NCI-H1105 (cell line): ENCODE measurements around the gene LRP1B.
A peak's percentile ranks its signal among the peaks of the same experiment; 100 is the strongest.

Experiments used
- DNase-seq: peaks from one replicate; lab custom pipeline; 2025; lab: John Stamatoyannopoulos, UW

Gene LRP1B

GRCh38 chr2:141957321-141957720 lies 173.5 kb downstream of the LRP1B start:
- peak; percentile 5 for DNase-seq

- DNase-seq: no peak
Observed at GRCh38 chr2:141947396-141948114, 183.3 kb downstream of the LRP1B start.

GRCh38 chr2:141946016-141946415 lies 184.8 kb downstream of the LRP1B start:
- DNase-seq: no peak

GRCh38 chr2:141943918-141944317 lies 186.9 kb downstream of the LRP1B start:
- no peak for DNase-seq

- DNase-seq: no peak
Observed at GRCh38 chr2:141942006-141942789, 188.6 kb downstream of the LRP1B start.

GRCh38 chr2:141941210-141941714 lies 189.6 kb downstream of the LRP1B start:
- DNase-seq: no peak

- DNase-seq: no peak
Observed at GRCh38 chr2:141940709-141941108, 190.1 kb downstream of the LRP1B start.

GRCh38 chr2:141933226-141933625 lies 197.6 kb downstream of the LRP1B start:
- no peak for DNase-seq

GRCh38 chr2:141932261-141932660 lies 198.6 kb downstream of the LRP1B start:
- DNase-seq: no peak

GRCh38 chr2:141931797-141932196 lies 199.0 kb downstream of the LRP1B start:
- no peak for DNase-seq

GRCh38 chr2:141930803-141931202 lies 200.0 kb downstream of the LRP1B start:
- no peak for DNase-seq

- no peak for DNase-seq
Observed at GRCh38 chr2:141929331-141930252, 201.2 kb downstream of the LRP1B start.

- DNase-seq: no peak
Observed at GRCh38 chr2:141928476-141928875, 202.3 kb downstream of the LRP1B start.

- DNase-seq: no peak
Observed at GRCh38 chr2:141927536-141927935, 203.3 kb downstream of the LRP1B start.

- DNase-seq: no peak
Observed at GRCh38 chr2:141925511-141925910, 205.3 kb downstream of the LRP1B start.

- no peak for DNase-seq
Observed at GRCh38 chr2:141923657-141924056, 207.2 kb downstream of the LRP1B start.

GRCh38 chr2:141911485-141912066 lies 219.2 kb downstream of the LRP1B start:
- no peak for DNase-seq

GRCh38 chr2:141906678-141907077 lies 224.1 kb downstream of the LRP1B start:
- DNase-seq: no peak

GRCh38 chr2:141900826-141901225 lies 230.0 kb downstream of the LRP1B start:
- no peak for DNase-seq

GRCh38 chr2:141899740-141900139 lies 231.1 kb downstream of the LRP1B start:
- DNase-seq: no peak

GRCh38 chr2:141889788-141890187 lies 241.0 kb downstream of the LRP1B start:
- no peak for DNase-seq
